ENCODE results near the gene FAU. TPM values are rescaled to one million over a fixed set of nuclear protein-coding genes. Genes with fewer than 3 reads are reported as not detected.
A peak's percentile ranks its signal among the peaks of the same experiment; 100 is the strongest.

The FAU gene
- total RNA-seq, 2 experiments from 2014 or later = 1,125 to 1,182 TPM

- ChIA-PET CTCF (interaction anchor here (0.7 to 1.2 kb wide), 5 partner anchors 25 to 71 kb away, joined by 3 to 4 read pairs (median 3); partner anchors contain the start of genes ARL2, MRPL49, TM7SF2 and ZNHIT2), POLR2A (interaction anchor here (1.0 to 1.1 kb wide), 2 partner anchors 13 to 32 kb away, joined by 4 to 7 read pairs; partner anchors contain the start of gene ZNHIT2)
- intact Hi-C loops (cut with DNase I, micrococcal nuclease) = loop anchor here in 1 of 2 experiments (2.0 kb wide), 1 partner anchor 25 kb away; the partner anchor contains the start of gene TM7SF2
- H3K4me3 Mint-ChIP-seq = peak overlapping the region; percentile 99
- peaks cover 31% of the 10 kb centered on the region for H3K4me1 Mint-ChIP-seq
- DNase-seq (no peak), ATAC-seq (no peak)
- peaks cover 56% of the 10 kb centered on the region for H3K36me3 Mint-ChIP-seq (ENCODE audit: low read depth)
- no peaks in the 10 kb centered on the region for H3K27me3 Mint-ChIP-seq
- H3K27ac Mint-ChIP-seq = peak overlapping the region; percentile 98
- H3K9me3 Mint-ChIP-seq (ENCODE audit: low read depth) = no peaks in the 10 kb centered on the region
Measured at GRCh38 chr11:65085446-65085845, 36.5 kb downstream of the FAU start.

- ChIA-PET POLR2A (interaction anchor here (0.6 to 1.1 kb wide), 3 partner anchors 13 to 554 kb away, joined by 3 to 7 read pairs (median 4); partner anchors contain the start of gene ZNHIT2), CTCF (interaction anchor here (0.7 to 1.2 kb wide), 4 partner anchors 26 to 38 kb away, joined by 3 to 4 read pairs (median 3); partner anchors contain the start of genes MRPL49, TM7SF2 and ZNHIT2)
- peaks cover 35% of the 10 kb centered on the region for H3K4me1 Mint-ChIP-seq
- peak; percentile 10 for ATAC-seq
- no peaks in the 10 kb centered on the region for H3K27me3 Mint-ChIP-seq
- DNase-seq = no peak
- H3K27ac Mint-ChIP-seq = peak overlapping the region; percentile 98
- intact Hi-C loops (cut with DNase I, micrococcal nuclease) = loop anchor here (1.0 to 5.0 kb wide), 19 partner anchors 12 to 531 kb away; partner anchors contain the start of genes FAU (in 2 of the 2), MRPL49 (in 2 of the 2), SAC3D1 (in 2 of the 2) and VPS51 (in 2 of the 2)
- peaks cover 59% of the 10 kb centered on the region for H3K36me3 Mint-ChIP-seq (ENCODE audit: low read depth)
- H3K4me3 Mint-ChIP-seq = peak overlapping the region; percentile 99
- H3K9me3 Mint-ChIP-seq (ENCODE audit: low read depth) = no peaks in the 10 kb centered on the region
Measured at GRCh38 chr11:65084598-65085375, 37.1 kb downstream of the FAU start.

- intact Hi-C loops (cut with DNase I, micrococcal nuclease) = loop anchor here (1.0 to 5.0 kb wide), 19 partner anchors 12 to 531 kb away; partner anchors contain the start of genes FAU (in 2 of the 2), MRPL49 (in 2 of the 2), SAC3D1 (in 2 of the 2) and SNX15 (in 2 of the 2)
- H3K27ac Mint-ChIP-seq = peak within 1 kb of the TSS; percentile 98
- ChIA-PET POLR2A (interaction anchor here (0.6 to 1.1 kb wide), 3 partner anchors 9 to 28 kb away, joined by 3 read pairs; partner anchors contain the start of gene TM7SF2), CTCF (interaction anchor here (0.5 to 1.4 kb wide), 4 partner anchors 10 to 93 kb away, joined by 3 to 5 read pairs (median 4); partner anchors contain the start of gene MRPL49)
- no peaks in the 10 kb centered on the region for H3K9me3 Mint-ChIP-seq (ENCODE audit: low read depth)
- DNase-seq (peak; percentile 97), ATAC-seq (peak; percentile 81)
- no peaks in the 10 kb centered on the region for H3K27me3 Mint-ChIP-seq
- peak within 1 kb of the TSS; percentile 99 for H3K4me3 Mint-ChIP-seq
- peaks cover 41% of the 10 kb centered on the region for H3K4me1 Mint-ChIP-seq
- peaks cover 62% of the 10 kb centered on the region for H3K36me3 Mint-ChIP-seq (ENCODE audit: low read depth)
Measured at GRCh38 chr11:65083834-65084597, 37.9 kb downstream of the FAU start, which contains the start of the genes CDCA5 and ZFPL1. Gene CDCA5, minus strand, starts transcription at chr11:65084040. Its CDS starts 62 bp downstream, at chr11:65083978. Gene ZFPL1, plus strand, starts transcription at chr11:65084222. Its CDS starts 477 bp downstream, at chr11:65084699.

GRCh38 chr11:65083134-65083833 lies 38.6 kb downstream of the FAU start:
- ChIA-PET POLR2A (interaction anchor here (0.5 to 1.1 kb wide), 5 partner anchors 10 to 1564 kb away, joined by 3 read pairs; partner anchors contain the start of gene TM7SF2), CTCF (interaction anchor here (0.5 to 1.4 kb wide), 11 partner anchors 9 to 853 kb away, joined by 3 to 5 read pairs (median 3); partner anchors contain the start of gene MRPL49)
- peak overlapping the region; percentile 98 for H3K27ac Mint-ChIP-seq
- DNase-seq = peak; percentile 30
- H3K4me1 Mint-ChIP-seq = peaks cover 47% of the 10 kb centered on the region
- peak; percentile 3 for ATAC-seq
- peaks cover 63% of the 10 kb centered on the region for H3K36me3 Mint-ChIP-seq (ENCODE audit: low read depth)
- intact Hi-C loops (cut with DNase I, micrococcal nuclease) = loop anchor here in 1 of 2 experiments (1.0 to 5.0 kb wide), 2 partner anchors 41 to 56 kb away; partner anchors contain the start of genes SAC3D1 and SNX15
- H3K9me3 Mint-ChIP-seq (ENCODE audit: low read depth) = no peaks in the 10 kb centered on the region
- H3K4me3 Mint-ChIP-seq = peak overlapping the region; percentile 99
- H3K27me3 Mint-ChIP-seq = no peaks in the 10 kb centered on the region

GRCh38 chr11:65078786-65079342 lies 43.1 kb downstream of the FAU start:
- peaks cover 35% of the 10 kb centered on the region for H3K4me1 Mint-ChIP-seq

GRCh38 chr11:65078151-65078550 lies 43.8 kb downstream of the FAU start:
- DNase-seq = peak; percentile 79
- Mint-ChIP-seq H3K4me1 (peaks cover 35% of the 10 kb centered on the region), H3K27ac (peak overlapping the region; percentile 7), H3K36me3 (ENCODE audit: low read depth) (peaks cover 62% of the 10 kb centered on the region), H3K27me3 (no peaks in the 10 kb centered on the region), H3K9me3 (ENCODE audit: low read depth) (no peaks in the 10 kb centered on the region), H3K4me3 (no peak overlapping the region)
- ChIA-PET CTCF (interaction anchor here (0.6 to 1.0 kb wide), 2 partner anchors 17 to 132 kb away, joined by 3 read pairs; no protein-coding TSS in a partner anchor), POLR2A (interaction anchor here (0.9 kb wide), 1 partner anchor 9 kb away, joined by 3 read pairs; no protein-coding TSS in a partner anchor)
- intact Hi-C loops (cut with DNase I, micrococcal nuclease) = loop anchor here (1.0 kb wide), 1 partner anchor 65 kb away; no protein-coding TSS in a partner anchor
- peak; percentile 90 for ATAC-seq

More at GRCh38 chr11:65078786-65079342, 43.1 kb downstream of the FAU start:
- Mint-ChIP-seq H3K27me3 (no peaks in the 10 kb centered on the region), H3K4me3 (no peak overlapping the region), H3K27ac (peak overlapping the region; percentile 7), H3K9me3 (ENCODE audit: low read depth) (no peaks in the 10 kb centered on the region), H3K36me3 (ENCODE audit: low read depth) (peaks cover 69% of the 10 kb centered on the region)
- POLR2A ChIA-PET = interaction anchor here (0.6 to 0.9 kb wide), 3 partner anchors 9 to 69 kb away, joined by 3 read pairs; no protein-coding TSS in a partner anchor
- CTCF ChIA-PET = interaction anchor here (0.5 to 1.0 kb wide), 3 partner anchors 16 to 131 kb away, joined by 3 to 4 read pairs (median 3); no protein-coding TSS in a partner anchor
- intact Hi-C loops (cut with DNase I, micrococcal nuclease) = loop anchor here (1.0 kb wide), 1 partner anchor 66 kb away; no protein-coding TSS in a partner anchor
- DNase-seq (no peak), ATAC-seq (no peak)

- no peaks in the 10 kb centered on the region for H3K27me3 Mint-ChIP-seq
- ChIA-PET POLR2A (no interaction called here), CTCF (interaction anchor here (0.6 kb wide), 1 partner anchor 72 kb away, joined by 4 read pairs; no protein-coding TSS in a partner anchor)
- H3K36me3 Mint-ChIP-seq (ENCODE audit: low read depth) = peaks cover 55% of the 10 kb centered on the region
- H3K27ac Mint-ChIP-seq = no peak overlapping the region
- H3K4me1 Mint-ChIP-seq = peaks cover 30% of the 10 kb centered on the region
- H3K4me3 Mint-ChIP-seq = no peak overlapping the region
- no peaks in the 10 kb centered on the region for H3K9me3 Mint-ChIP-seq (ENCODE audit: low read depth)
- DNase-seq (no peak), ATAC-seq (no peak)
- intact Hi-C loops (cut with DNase I, micrococcal nuclease) = no loop called here
Measured at GRCh38 chr11:65077451-65077850, 44.5 kb downstream of the FAU start.

- Mint-ChIP-seq H3K36me3 (ENCODE audit: low read depth) (peaks cover 14% of the 10 kb centered on the region), H3K4me1 (no peaks in the 10 kb centered on the region), H3K27me3 (no peaks in the 10 kb centered on the region), H3K9me3 (ENCODE audit: low read depth) (no peaks in the 10 kb centered on the region), H3K27ac (no peak overlapping the region), H3K4me3 (no peak overlapping the region)
- ChIA-PET CTCF (no interaction called here), POLR2A (no interaction called here)
- DNase-seq (no peak), ATAC-seq (no peak)
- intact Hi-C loops (cut with DNase I, micrococcal nuclease) = no loop called here
Measured at GRCh38 chr11:65072631-65072966, 49.3 kb downstream of the FAU start.

GRCh38 chr11:65071907-65072630 lies 49.9 kb downstream of the FAU start:
- Mint-ChIP-seq H3K9me3 (ENCODE audit: low read depth) (no peaks in the 10 kb centered on the region), H3K27ac (no peak overlapping the region), H3K4me1 (no peaks in the 10 kb centered on the region), H3K36me3 (ENCODE audit: low read depth) (peaks cover 8% of the 10 kb centered on the region), H3K4me3 (no peak overlapping the region), H3K27me3 (no peaks in the 10 kb centered on the region)
- ChIA-PET CTCF (no interaction called here), POLR2A (no interaction called here)
- ATAC-seq (peak; percentile 4), DNase-seq (no peak)
- intact Hi-C loops (cut with DNase I, micrococcal nuclease) = no loop called here

Data from activated CD4-positive, alpha-beta T cell treated with anti-CD3 and anti-CD28 coated beads for 36 hours (primary cell).